Caco-2 (cell line): ENCODE measurements around the gene MRPL45. TPM values are rescaled to one million over a fixed set of nuclear protein-coding genes. Genes with fewer than 3 reads are reported as not detected.

Experiments
- BruUV-seq: library from RNA; stranded (reverse); fragments of 400-500 nt; replicated peaks from 2 replicates; lab custom pipeline; 2021; lab: Mats Ljungman, UMichigan
- CTCF ChIA-PET: fragments of 300-600 bp; sonication (Branson Sonifier 250); formaldehyde crosslinking; loops from one replicate; lab custom pipeline; 2022; ENCODE audit warnings: antibody characterized with exemption; lab: Charles Lee
- POLR2A ChIA-PET: fragments of 300-600 bp; sonication (Branson Sonifier 250); formaldehyde crosslinking; loops from one replicate; lab custom pipeline; 2022; ENCODE audit warnings: antibody characterized with exemption; lab: Charles Lee
- DNase-seq, 2 experiments: peaks; one replicate each; pipeline versions ENCODE4 v3.0.0 to v3.0.0-alpha.2; 2020 to 2022
- H3K27me3 ChIP-seq: replicated peaks from 2 replicates; pipeline ENCODE4 v1.6.0; 2011; ENCODE audit warnings: low read length; ENCODE audit not compliant: control insufficient read depth, insufficient read depth
- H3K36me3 ChIP-seq: 2 replicates; pipeline ENCODE4 v1.5.1; 2011; ENCODE audit warnings: low read length; ENCODE audit not compliant: control insufficient read depth, insufficient read depth
- H3K4me1 ChIP-seq: fragments of 250-450 bp; sonication (Bioruptor Pico); 2 replicates; pipeline ENCODE4 v1.5.1; 2020; ENCODE audit warnings: mild to moderate bottlenecking
- H3K4me3 ChIP-seq: 2 replicates; pipeline ENCODE4 v1.5.1; 2011; ENCODE audit warnings: low read depth, mild to moderate bottlenecking, control low read depth, low read length
- H3K9me3 ChIP-seq: fragments of 250-450 bp; sonication (Bioruptor Pico); 2 replicates; pipeline ENCODE4 v1.5.1; 2020; ENCODE audit warnings: mild to moderate bottlenecking, moderate library complexity
- H3K27ac Mint-ChIP-seq: one replicate; pipeline ENCODE4 v1.8.0; 2022; ENCODE audit warnings: mixed read lengths; ENCODE audit not compliant: unreplicated experiment
- H3K27me3 Mint-ChIP-seq: one replicate; pipeline ENCODE4 v1.8.0; 2022; ENCODE audit warnings: mixed read lengths; ENCODE audit not compliant: insufficient read depth, unreplicated experiment
- H3K36me3 Mint-ChIP-seq: one replicate; pipeline ENCODE4 v1.8.0; 2022; ENCODE audit warnings: mild to moderate bottlenecking, mixed read lengths; ENCODE audit not compliant: insufficient read depth, unreplicated experiment
- H3K4me1 Mint-ChIP-seq: one replicate; pipeline ENCODE4 v1.8.0; 2022; ENCODE audit warnings: low read depth, mixed read lengths; ENCODE audit not compliant: unreplicated experiment
- H3K4me3 Mint-ChIP-seq: one replicate; pipeline ENCODE4 v1.8.0; 2022; ENCODE audit warnings: mild to moderate bottlenecking, moderate library complexity, mixed read lengths; ENCODE audit not compliant: unreplicated experiment
- H3K9me3 Mint-ChIP-seq: one replicate; pipeline ENCODE4 v1.8.0; 2022; ENCODE audit warnings: mixed read lengths; ENCODE audit not compliant: unreplicated experiment
- intact Hi-C: fragments of 100-400 bp; cut with micrococcal nuclease; formaldehyde crosslinking; loops from one replicate; pipeline ENCODE4 v1.10.0; 2022; ENCODE audit not compliant: unreplicated experiment
- total RNA-seq: library from RNA; stranded (reverse); gene quantifications from 2 replicates; pipeline ENCODE4 v1.2.3, GENCODE V29; 2022
- TF ChIP-seq, protein P1 (sequence below), 2 experiments: fragments of 200-600 bp in 1 of 2; IDR thresholded peaks; 1 replicate in 1 of 2; 2 replicates in 1 of 2; pipeline versions ENCODE4 v1.5.1 to v1.8.0; 2011 to 2022; ENCODE audit warnings: antibody characterized with exemption in 1 of 2, control low read depth in 1 of 2, inconsistent platforms in 1 of 2, low read depth in 1 of 2, low read length in 1 of 2, mild to moderate bottlenecking in 1 of 2, moderate library complexity in 1 of 2; ENCODE audit not compliant: insufficient read depth in 1 of 2, severe bottlenecking in 1 of 2, unreplicated experiment in 1 of 2

Gene MRPL45
- total RNA-seq, 1 experiment from 2014 or later, result 83.6 TPM

DNA sequence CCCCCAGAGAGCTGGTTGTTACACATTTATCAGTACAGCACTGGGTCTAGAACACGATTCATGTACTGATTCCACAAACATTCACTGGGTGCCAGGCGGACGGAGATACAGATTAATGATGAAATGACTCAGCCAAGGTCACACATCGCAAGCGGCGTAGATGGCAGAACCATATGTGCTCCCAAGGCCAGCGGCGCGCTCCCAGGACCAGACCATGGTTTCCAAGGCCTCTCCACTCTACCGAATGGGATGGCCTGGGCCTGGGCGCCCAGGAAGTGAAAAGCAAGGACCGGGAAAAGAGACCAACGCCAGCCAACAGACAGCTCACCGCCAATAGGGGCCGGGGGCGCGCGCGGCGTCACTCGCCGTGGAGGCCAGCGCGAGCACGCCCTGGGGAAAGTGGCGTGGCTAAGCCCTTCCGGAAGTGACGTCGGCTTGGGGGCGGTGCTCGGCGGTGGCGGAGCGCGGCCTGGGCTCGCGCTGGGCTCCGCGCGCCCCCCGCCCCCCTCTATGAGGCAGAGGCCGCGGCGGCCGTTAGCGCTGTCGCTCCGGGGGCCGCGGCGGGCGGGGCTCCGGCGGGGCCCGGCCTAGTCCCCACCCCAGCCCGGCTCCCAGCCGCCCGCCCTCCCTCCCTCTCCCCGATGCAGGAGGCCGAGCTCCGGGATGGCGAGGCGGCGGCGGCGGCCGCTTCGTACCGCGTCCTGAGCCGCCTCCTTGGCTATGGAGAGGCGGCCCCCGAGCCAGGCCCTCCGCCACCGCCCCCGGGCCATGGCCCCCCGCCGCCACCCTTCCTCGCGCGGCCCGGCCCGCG is 54.6 kb downstream of the MRPL45 start, which contains the start of gene SOCS7:
TSS of gene SOCS7 (plus strand) at position 433 of the 811 bp plus-strand sequence. CDS start at position 642, 209 bp downstream.
- BruUV-seq, result no TSS peak
- intact Hi-C loops, result loop anchor here (10.0 kb wide), 1 partner anchor 133 kb away; no protein-coding TSS in a partner anchor
- H3K4me3 ChIP-seq, result peak within 1 kb of the TSS; percentile 71
- H3K36me3 ChIP-seq, result no peaks in the 10 kb centered on the region
- H3K27me3 ChIP-seq, result no peaks in the 10 kb centered on the region
- POLR2A ChIA-PET, result interaction anchor here (0.6 to 1.4 kb wide), 9 partner anchors 11 to 1750 kb away, joined by 3 to 18 read pairs (median 5); partner anchors contain the start of gene MRM1
- Mint-ChIP-seq H3K4me1 (peaks cover 30% of the 10 kb centered on the region), H3K4me3 (peak within 1 kb of the TSS; percentile 92), H3K9me3 (no peaks in the 10 kb centered on the region), H3K27ac (peak within 1 kb of the TSS; percentile 92), H3K36me3 (peaks cover 5% of the 10 kb centered on the region), H3K27me3 (no peaks in the 10 kb centered on the region)
- TF ChIP-seq, protein P1, sequence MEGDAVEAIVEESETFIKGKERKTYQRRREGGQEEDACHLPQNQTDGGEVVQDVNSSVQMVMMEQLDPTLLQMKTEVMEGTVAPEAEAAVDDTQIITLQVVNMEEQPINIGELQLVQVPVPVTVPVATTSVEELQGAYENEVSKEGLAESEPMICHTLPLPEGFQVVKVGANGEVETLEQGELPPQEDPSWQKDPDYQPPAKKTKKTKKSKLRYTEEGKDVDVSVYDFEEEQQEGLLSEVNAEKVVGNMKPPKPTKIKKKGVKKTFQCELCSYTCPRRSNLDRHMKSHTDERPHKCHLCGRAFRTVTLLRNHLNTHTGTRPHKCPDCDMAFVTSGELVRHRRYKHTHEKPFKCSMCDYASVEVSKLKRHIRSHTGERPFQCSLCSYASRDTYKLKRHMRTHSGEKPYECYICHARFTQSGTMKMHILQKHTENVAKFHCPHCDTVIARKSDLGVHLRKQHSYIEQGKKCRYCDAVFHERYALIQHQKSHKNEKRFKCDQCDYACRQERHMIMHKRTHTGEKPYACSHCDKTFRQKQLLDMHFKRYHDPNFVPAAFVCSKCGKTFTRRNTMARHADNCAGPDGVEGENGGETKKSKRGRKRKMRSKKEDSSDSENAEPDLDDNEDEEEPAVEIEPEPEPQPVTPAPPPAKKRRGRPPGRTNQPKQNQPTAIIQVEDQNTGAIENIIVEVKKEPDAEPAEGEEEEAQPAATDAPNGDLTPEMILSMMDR (IDR thresholded peaks at IDR 0.05; ENCODE audit: insufficient read depth in 1 of 2, low read depth in 1 of 2, low read length in 1 of 2, severe bottlenecking in 1 of 2, unreplicated experiment in 1 of 2), result no peak
- no peaks in the 10 kb centered on the region for H3K9me3 ChIP-seq
- CTCF ChIA-PET, result interaction anchor here (0.6 to 6.4 kb wide), 10 partner anchors 10 to 875 kb away, joined by 3 to 183 read pairs (median 4); no protein-coding TSS in a partner anchor
- DNase-seq, result peak; percentile 94 to 97
- peaks cover 14% of the 10 kb centered on the region for H3K4me1 ChIP-seq

DNA sequence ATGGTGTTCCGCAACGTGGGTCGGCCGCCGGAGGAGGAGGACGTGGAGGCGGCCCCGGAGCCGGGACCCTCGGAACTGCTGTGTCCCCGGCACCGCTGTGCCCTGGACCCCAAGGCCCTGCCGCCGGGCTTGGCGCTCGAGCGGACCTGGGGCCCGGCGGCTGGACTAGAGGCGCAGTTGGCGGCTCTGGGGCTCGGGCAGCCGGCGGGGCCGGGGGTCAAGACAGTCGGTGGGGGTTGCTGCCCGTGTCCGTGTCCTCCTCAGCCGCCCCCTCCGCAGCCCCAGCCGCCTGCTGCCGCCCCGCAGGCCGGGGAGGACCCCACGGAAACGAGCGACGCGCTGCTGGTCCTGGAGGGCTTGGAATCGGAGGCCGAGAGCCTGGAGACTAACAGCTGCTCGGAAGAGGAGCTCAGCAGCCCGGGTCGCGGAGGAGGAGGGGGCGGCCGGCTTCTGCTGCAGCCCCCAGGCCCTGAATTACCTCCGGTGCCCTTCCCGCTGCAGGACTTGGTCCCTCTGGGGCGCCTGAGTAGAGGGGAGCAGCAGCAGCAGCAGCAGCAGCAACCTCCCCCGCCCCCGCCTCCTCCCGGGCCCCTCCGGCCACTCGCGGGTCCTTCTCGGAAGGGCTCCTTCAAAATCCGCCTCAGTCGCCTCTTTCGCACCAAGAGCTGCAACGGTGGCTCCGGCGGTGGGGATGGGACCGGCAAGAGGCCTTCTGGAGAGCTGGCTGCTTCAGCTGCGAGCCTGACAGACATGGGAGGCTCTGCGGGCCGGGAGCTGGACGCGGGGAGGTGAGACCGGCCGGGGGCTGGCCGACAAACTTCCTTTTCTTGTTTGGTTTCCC is 55.5 kb downstream of the MRPL45 start:
- no TSS peak for BruUV-seq
- ChIA-PET CTCF (interaction anchor here (0.6 to 6.4 kb wide), 7 partner anchors 9 to 337 kb away, joined by 3 to 183 read pairs (median 5); no protein-coding TSS in a partner anchor), POLR2A (interaction anchor here (1.2 to 1.4 kb wide), 2 partner anchors 29 to 62 kb away, joined by 4 to 7 read pairs; no protein-coding TSS in a partner anchor)
- peaks cover 5% of the 10 kb centered on the region for H3K36me3 Mint-ChIP-seq
- peak overlapping the region; percentile 31 for H3K27ac Mint-ChIP-seq
- Histone ChIP-seq H3K4me1 (peaks cover 14% of the 10 kb centered on the region), H3K36me3 (no peaks in the 10 kb centered on the region), H3K4me3 (peak overlapping the region; percentile 71), H3K27me3 (no peaks in the 10 kb centered on the region), H3K9me3 (no peaks in the 10 kb centered on the region)
- intact Hi-C loops, result loop anchor here (10.0 kb wide), 1 partner anchor 132 kb away; no protein-coding TSS in a partner anchor
- TF ChIP-seq, protein P1 (IDR thresholded peaks at IDR 0.05; ENCODE audit: insufficient read depth in 1 of 2, low read depth in 1 of 2, low read length in 1 of 2, severe bottlenecking in 1 of 2, unreplicated experiment in 1 of 2), result no peak
- peaks cover 32% of the 10 kb centered on the region for H3K4me1 Mint-ChIP-seq
- no peaks in the 10 kb centered on the region for H3K27me3 Mint-ChIP-seq
- H3K9me3 Mint-ChIP-seq, result no peaks in the 10 kb centered on the region
- peak overlapping the region; percentile 92 for H3K4me3 Mint-ChIP-seq
- peak in 1 of 2 experiments; percentile 49 for DNase-seq
